HepG2 (cell line): ENCODE data around the gene HS2ST1. TPM values are rescaled to one million over a fixed set of nuclear protein-coding genes. Genes with fewer than 3 reads are reported as not detected.

Experiments used
- RAD21 ChIP-seq: fragments of 450-650 bp; formaldehyde crosslinking; IDR thresholded peaks from 2 replicates; pipeline ENCODE4 v1.5.0; 2020; ENCODE audit warnings: mild to moderate bottlenecking
- RXRB ChIP-seq: IDR thresholded peaks from 2 replicates; pipeline ENCODE4 v1.6.1; 2016; ENCODE audit warnings: borderline replicate concordance, missing genetic modification reagents, missing compliant biosample characterization
- ZNF160 ChIP-seq: sonication (generic); formaldehyde crosslinking; IDR thresholded peaks from 2 replicates; pipeline ENCODE4 v1.8.0; 2022; ENCODE audit warnings: mild to moderate bottlenecking, inconsistent platforms, missing genetic modification reagents
- ZNF563 ChIP-seq: sonication (generic); formaldehyde crosslinking; IDR thresholded peaks from 2 replicates; pipeline ENCODE4 v1.8.0; 2022; ENCODE audit warnings: mild to moderate bottlenecking, moderate library complexity, missing genetic modification reagents
- ZNF777 ChIP-seq: sonication (generic); formaldehyde crosslinking; IDR thresholded peaks from 2 replicates; pipeline ENCODE4 v1.4.0; 2020; ENCODE audit warnings: missing genetic modification reagents
- polyA plus RNA-seq, 8 experiments: library from polyadenylated mRNA; depleted of rRNA in 3 of 8; stranded (reverse) in 7 of 8; unstranded in 1 of 8; fragments of >200 nt; fragmentation: Illumina TruSeq in 4 of 8; extraction: Trizol in 4 of 8; gene quantifications; 2 replicates each; pipeline versions ENCODE4 v1.2.1 to v1.2.3, GENCODE V29; 2011 to 2016; ENCODE audit warnings: low read depth in 4 of 8, missing spikeins in 1 of 8, mixed read lengths in 1 of 8; ENCODE audit not compliant: insufficient read depth in 1 of 8
- total RNA-seq, 5 experiments: library from RNA; depleted of rRNA; stranded (reverse); fragments of >200 nt; fragmentation: Illumina TruSeq; extraction: Trizol; gene quantifications; 2 replicates each; pipeline ENCODE4 v1.2.3, GENCODE V29; 2016; ENCODE audit warnings: low read depth in 1 of 5
- TF ChIP-seq, protein P1 (sequence below): sonication (generic); formaldehyde crosslinking; IDR thresholded peaks from one replicate; pipeline ENCODE4 v1.5.1; 2020; ENCODE audit warnings: mild to moderate bottlenecking, missing genetic modification reagents; ENCODE audit errors: not compliant biosample characterization
- TF ChIP-seq, protein P2 (sequence below): fragments of 450-650 bp; IDR thresholded peaks from 2 replicates; pipeline ENCODE4 v1.6.1; 2016
- TF ChIP-seq, protein P3 (sequence below): sonication (generic); formaldehyde crosslinking; IDR thresholded peaks from 2 replicates; pipeline ENCODE4 v1.4.0; 2020; ENCODE audit warnings: mild to moderate bottlenecking, missing genetic modification reagents

HS2ST1 gene
- total and polyA plus RNA-seq, 2 of the 13 experiments (the other 11 are each of a cell fraction or from before 2014, with no cell fraction given): 22.1 to 58.7 TPM

DNA sequence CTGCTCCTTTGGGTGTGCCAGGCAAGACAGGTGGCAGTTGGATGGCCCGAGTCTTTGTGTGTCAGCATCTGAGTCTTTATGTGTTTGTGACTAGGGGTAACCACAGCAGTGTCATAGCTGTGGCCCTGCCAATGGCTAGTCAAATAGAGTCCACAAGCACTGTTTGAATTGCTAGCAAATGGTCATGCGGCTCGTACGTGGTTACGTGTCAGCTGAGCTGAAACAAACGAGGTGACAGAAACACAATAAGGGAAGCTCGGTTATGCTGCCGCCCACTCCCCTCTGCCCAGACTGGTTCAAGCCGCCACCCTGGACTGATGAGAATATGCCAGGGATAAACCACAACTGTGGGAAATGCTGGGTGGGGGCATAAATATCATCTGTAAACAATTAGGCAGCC lies 239.9 kb downstream of the HS2ST1 start (continued):
- TF ChIP-seq, protein P1, sequence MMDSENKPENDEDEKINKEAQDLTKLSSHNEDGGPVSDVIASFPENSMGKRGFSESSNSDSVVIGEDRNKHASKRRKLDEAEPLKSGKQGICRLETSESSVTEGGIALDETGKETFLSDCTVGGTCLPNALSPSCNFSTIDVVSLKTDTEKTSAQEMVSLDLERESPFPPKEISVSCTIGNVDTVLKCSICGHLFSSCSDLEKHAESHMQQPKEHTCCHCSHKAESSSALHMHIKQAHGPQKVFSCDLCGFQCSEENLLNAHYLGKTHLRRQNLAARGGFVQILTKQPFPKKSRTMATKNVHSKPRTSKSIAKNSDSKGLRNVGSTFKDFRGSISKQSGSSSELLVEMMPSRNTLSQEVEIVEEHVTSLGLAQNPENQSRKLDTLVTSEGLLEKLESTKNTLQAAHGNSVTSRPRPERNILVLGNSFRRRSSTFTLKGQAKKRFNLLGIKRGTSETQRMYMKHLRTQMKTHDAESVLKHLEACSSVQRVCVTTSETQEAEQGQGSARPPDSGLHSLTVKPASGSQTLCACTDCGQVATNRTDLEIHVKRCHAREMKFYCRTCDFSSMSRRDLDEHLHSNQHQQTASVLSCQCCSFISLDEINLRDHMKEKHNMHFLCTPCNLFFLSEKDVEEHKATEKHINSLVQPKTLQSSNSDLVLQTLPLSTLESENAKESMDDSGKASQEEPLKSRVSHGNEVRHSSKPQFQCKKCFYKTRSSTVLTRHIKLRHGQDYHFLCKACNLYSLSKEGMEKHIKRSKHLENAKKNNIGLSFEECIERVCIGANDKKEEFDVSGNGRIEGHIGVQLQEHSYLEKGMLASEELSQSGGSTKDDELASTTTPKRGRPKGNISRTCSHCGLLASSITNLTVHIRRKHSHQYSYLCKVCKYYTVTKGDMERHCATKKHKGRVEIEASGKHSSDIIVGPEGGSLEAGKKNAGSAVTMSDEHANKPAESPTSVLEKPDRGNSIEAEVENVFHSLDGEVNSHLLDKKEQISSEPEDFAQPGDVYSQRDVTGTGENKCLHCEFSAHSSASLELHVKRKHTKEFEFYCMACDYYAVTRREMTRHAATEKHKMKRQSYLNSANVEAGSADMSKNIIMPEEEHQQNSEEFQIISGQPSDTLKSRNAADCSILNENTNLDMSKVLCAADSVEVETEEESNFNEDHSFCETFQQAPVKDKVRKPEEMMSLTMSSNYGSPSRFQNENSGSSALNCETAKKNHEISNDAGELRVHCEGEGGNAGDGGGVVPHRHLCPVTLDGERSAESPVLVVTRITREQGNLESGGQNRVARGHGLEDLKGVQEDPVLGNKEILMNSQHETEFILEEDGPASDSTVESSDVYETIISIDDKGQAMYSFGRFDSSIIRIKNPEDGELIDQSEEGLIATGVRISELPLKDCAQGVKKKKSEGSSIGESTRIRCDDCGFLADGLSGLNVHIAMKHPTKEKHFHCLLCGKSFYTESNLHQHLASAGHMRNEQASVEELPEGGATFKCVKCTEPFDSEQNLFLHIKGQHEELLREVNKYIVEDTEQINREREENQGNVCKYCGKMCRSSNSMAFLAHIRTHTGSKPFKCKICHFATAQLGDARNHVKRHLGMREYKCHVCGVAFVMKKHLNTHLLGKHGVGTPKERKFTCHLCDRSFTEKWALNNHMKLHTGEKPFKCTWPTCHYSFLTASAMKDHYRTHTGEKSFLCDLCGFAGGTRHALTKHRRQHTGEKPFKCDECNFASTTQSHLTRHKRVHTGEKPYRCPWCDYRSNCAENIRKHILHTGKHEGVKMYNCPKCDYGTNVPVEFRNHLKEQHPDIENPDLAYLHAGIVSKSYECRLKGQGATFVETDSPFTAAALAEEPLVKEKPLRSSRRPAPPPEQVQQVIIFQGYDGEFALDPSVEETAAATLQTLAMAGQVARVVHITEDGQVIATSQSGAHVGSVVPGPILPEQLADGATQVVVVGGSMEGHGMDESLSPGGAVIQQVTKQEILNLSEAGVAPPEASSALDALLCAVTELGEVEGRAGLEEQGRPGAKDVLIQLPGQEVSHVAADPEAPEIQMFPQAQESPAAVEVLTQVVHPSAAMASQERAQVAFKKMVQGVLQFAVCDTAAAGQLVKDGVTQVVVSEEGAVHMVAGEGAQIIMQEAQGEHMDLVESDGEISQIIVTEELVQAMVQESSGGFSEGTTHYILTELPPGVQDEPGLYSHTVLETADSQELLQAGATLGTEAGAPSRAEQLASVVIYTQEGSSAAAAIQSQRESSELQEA (CRISPR knock-in tag): no peak
- TF ChIP-seq ZNF777 (CRISPR knock-in tag): no peak
- TF ChIP-seq, protein P2, sequence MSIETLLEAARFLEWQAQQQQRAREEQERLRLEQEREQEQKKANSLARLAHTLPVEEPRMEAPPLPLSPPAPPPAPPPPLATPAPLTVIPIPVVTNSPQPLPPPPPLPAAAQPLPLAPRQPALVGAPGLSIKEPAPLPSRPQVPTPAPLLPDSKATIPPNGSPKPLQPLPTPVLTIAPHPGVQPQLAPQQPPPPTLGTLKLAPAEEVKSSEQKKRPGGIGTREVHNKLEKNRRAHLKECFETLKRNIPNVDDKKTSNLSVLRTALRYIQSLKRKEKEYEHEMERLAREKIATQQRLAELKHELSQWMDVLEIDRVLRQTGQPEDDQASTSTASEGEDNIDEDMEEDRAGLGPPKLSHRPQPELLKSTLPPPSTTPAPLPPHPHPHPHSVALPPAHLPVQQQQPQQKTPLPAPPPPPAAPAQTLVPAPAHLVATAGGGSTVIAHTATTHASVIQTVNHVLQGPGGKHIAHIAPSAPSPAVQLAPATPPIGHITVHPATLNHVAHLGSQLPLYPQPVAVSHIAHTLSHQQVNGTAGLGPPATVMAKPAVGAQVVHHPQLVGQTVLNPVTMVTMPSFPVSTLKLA: no peak
- TF ChIP-seq RAD21 (CRISPR knock-in tag): no peak
- TF ChIP-seq ZNF160: no peak
- TF ChIP-seq, protein P3, sequence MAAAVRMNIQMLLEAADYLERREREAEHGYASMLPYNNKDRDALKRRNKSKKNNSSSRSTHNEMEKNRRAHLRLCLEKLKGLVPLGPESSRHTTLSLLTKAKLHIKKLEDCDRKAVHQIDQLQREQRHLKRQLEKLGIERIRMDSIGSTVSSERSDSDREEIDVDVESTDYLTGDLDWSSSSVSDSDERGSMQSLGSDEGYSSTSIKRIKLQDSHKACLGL (CRISPR knock-in tag): no peak
- no peak for TF ChIP-seq ZNF563 (CRISPR knock-in tag)
- no peak for TF ChIP-seq RXRB
